Erythroblast (primary cell): ENCODE data around the gene CACNA1D.

Experiments
- GATA1 ChIP-seq: IDR thresholded peaks from 2 replicates; pipeline ENCODE4 v1.6.1; 2011; ENCODE audit warnings: low read depth, mild to moderate bottlenecking, control low read depth, low read length, moderate library complexity
- POLR2A ChIP-seq: IDR thresholded peaks from 2 replicates; pipeline ENCODE4 v1.6.1; 2011; ENCODE audit warnings: mild to moderate bottlenecking, low read length

DNA sequence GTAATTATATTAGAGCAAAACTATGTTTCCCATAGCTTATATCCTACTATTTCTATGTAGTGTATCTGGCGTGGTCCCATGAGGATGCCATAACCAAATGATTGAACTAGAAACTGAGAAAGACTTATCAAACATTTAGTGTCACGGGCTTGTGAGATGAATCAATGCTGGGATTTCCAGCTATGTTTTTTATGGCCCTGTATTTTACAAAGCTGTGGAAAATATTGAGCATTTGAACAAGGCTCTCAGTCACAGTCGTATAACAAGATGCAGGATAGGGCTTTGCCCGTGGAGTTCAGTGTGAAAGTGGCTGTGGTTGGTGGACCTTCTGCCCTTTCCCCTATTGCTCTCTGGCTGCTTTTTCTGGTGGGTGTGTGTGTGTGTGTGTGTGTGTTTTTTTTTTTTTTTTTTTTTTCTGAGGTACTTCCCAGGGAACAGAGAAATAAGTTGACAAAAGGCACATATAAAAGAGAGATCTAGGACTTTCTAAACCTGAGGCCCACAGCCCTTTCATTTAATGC, 60.7 kb downstream of the CACNA1D start:
- TF ChIP-seq POLR2A (no peak), GATA1 (no peak)
